Measurements from ENCODE around the gene GPBP1.

The GPBP1 gene

DNA sequence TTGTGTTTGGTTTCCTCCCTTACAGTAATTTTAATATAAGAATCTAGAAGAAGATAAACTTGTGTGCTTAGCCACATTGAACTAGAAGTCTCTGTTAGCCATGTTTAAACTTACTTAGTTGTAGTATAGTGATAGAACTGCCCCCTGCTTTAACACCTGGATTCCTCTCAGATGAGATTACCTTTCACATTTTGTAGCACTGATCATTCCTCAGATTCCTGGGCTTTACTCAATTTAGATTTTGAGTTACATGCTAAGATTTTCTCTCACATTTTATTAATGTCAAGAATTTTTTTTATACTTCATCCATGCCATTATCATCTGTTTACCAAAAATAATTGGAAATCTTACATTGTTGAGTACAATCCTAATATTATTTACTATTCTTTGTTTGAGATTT is 70.5 kb downstream of the GPBP1 start:
- DNase-seq (ENCODE audit: low spot score) (no peak), ATAC-seq (ENCODE audit: low read depth) (no peak)
- H3K36me3 ChIP-seq (ENCODE audit: low read depth), result peaks cover 70% of the 10 kb centered on the region
- no peaks in the 10 kb centered on the region for H3K9me3 ChIP-seq (ENCODE audit: severe bottlenecking)
- TF ChIP-seq, protein P1, sequence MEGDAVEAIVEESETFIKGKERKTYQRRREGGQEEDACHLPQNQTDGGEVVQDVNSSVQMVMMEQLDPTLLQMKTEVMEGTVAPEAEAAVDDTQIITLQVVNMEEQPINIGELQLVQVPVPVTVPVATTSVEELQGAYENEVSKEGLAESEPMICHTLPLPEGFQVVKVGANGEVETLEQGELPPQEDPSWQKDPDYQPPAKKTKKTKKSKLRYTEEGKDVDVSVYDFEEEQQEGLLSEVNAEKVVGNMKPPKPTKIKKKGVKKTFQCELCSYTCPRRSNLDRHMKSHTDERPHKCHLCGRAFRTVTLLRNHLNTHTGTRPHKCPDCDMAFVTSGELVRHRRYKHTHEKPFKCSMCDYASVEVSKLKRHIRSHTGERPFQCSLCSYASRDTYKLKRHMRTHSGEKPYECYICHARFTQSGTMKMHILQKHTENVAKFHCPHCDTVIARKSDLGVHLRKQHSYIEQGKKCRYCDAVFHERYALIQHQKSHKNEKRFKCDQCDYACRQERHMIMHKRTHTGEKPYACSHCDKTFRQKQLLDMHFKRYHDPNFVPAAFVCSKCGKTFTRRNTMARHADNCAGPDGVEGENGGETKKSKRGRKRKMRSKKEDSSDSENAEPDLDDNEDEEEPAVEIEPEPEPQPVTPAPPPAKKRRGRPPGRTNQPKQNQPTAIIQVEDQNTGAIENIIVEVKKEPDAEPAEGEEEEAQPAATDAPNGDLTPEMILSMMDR (IDR thresholded peaks at IDR 0.05; ENCODE audit: poor library complexity, severe bottlenecking), result no peak
- H3K27ac ChIP-seq (ENCODE audit: poor library complexity, severe bottlenecking), result no peak overlapping the region
- H3K27me3 ChIP-seq (ENCODE audit: insufficient read depth, poor library complexity, severe bottlenecking), result no peaks in the 10 kb centered on the region
- no peaks in the 10 kb centered on the region for H3K4me1 ChIP-seq (ENCODE audit: insufficient read depth, poor library complexity, severe bottlenecking)
- H3K4me3 ChIP-seq (ENCODE audit: severe bottlenecking), result no peak overlapping the region

DNA sequence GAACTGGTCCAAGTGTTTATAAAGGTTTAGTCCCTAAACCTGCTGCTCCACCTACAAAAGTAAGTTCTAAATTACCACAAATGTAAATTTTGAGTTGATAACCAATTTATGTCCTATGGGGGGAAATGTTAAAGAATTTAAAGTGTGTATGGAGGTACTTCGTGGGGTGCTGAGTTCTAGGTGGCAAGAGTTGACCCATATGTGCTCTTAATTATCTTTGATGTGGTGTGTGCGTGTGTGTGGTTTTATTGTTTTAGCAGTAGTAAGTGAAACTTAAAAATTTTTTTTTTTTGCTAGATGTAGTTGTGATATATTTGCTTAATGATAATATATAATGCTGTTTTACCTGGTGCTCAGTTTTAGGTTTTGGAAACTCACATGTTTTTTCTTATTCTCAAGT is 72.6 kb downstream of the GPBP1 start:
- H3K4me3 ChIP-seq (ENCODE audit: severe bottlenecking), result no peak overlapping the region
- H3K27ac ChIP-seq (ENCODE audit: poor library complexity, severe bottlenecking), result no peak overlapping the region
- TF ChIP-seq, protein P1 (IDR thresholded peaks at IDR 0.05; ENCODE audit: poor library complexity, severe bottlenecking), result no peak
- H3K9me3 ChIP-seq (ENCODE audit: severe bottlenecking), result no peaks in the 10 kb centered on the region
- no peaks in the 10 kb centered on the region for H3K4me1 ChIP-seq (ENCODE audit: insufficient read depth, poor library complexity, severe bottlenecking)
- no peak for DNase-seq (ENCODE audit: low spot score)
- no peaks in the 10 kb centered on the region for H3K27me3 ChIP-seq (ENCODE audit: insufficient read depth, poor library complexity, severe bottlenecking)
- H3K36me3 ChIP-seq (ENCODE audit: low read depth), result peaks cover 71% of the 10 kb centered on the region
- ATAC-seq (ENCODE audit: low read depth), result no peak

DNA sequence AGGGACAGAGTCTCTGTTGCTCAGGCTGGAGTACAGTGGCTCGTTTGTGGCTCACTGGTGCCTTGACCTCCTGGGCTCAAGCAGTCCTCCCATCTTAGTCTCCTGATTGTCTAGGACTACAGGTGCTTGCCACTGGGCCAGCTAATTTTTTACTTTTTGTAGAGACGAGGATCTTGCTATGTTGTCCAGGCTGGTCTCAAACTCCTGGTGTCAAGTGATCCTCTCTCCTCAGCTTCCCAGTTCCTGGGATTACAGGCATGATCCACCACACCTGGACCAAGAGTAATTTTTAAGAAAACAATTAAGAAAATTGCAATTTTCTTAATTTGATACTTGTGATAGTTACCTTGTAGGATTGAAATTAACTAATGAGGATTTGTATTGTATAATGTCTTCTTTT is 73.9 kb downstream of the GPBP1 start:
- TF ChIP-seq, protein P1 (IDR thresholded peaks at IDR 0.05; ENCODE audit: poor library complexity, severe bottlenecking), result no peak
- ATAC-seq (ENCODE audit: low read depth) (no peak), DNase-seq (ENCODE audit: low spot score) (no peak)
- no peaks in the 10 kb centered on the region for H3K9me3 ChIP-seq (ENCODE audit: severe bottlenecking)
- H3K27ac ChIP-seq (ENCODE audit: poor library complexity, severe bottlenecking), result no peak overlapping the region
- H3K4me1 ChIP-seq (ENCODE audit: insufficient read depth, poor library complexity, severe bottlenecking), result no peaks in the 10 kb centered on the region
- peaks cover 70% of the 10 kb centered on the region for H3K36me3 ChIP-seq (ENCODE audit: low read depth)
- no peak overlapping the region for H3K4me3 ChIP-seq (ENCODE audit: severe bottlenecking)
- no peaks in the 10 kb centered on the region for H3K27me3 ChIP-seq (ENCODE audit: insufficient read depth, poor library complexity, severe bottlenecking)

DNA sequence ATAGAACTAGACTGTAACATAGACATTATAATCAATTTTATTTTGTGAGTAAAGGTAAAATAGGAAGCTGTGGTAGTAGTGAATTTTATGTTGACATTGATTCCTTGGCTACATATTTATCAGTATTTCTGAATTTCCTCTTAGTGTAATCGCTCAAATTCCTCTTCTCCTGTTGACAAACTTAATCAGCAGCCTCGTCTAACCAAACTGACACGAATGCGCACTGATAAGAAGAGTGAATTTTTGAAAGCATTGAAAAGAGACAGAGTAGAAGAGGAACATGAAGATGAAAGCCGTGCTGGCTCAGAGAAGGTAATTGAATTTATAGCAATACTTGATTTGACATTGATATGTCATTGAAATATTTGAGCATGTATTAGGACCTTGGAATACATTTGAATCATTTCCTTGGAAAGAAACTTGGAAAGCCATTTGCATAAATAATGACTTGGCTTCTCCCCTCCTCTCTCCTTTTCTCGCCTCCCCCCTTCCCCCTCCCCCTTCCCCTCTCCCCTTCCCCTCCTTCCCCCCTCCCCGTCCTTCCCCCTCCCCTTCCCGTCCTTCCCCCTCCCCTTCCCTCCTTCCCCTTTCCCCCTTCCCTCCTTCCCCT is 75.5 kb downstream of the GPBP1 start:
- Histone ChIP-seq H3K27ac (ENCODE audit: poor library complexity, severe bottlenecking) (no peak overlapping the region), H3K9me3 (ENCODE audit: severe bottlenecking) (no peaks in the 10 kb centered on the region), H3K36me3 (ENCODE audit: low read depth) (peaks cover 86% of the 10 kb centered on the region), H3K27me3 (ENCODE audit: insufficient read depth, poor library complexity, severe bottlenecking) (no peaks in the 10 kb centered on the region), H3K4me1 (ENCODE audit: insufficient read depth, poor library complexity, severe bottlenecking) (no peaks in the 10 kb centered on the region), H3K4me3 (ENCODE audit: severe bottlenecking) (no peak overlapping the region)
- ATAC-seq (ENCODE audit: low read depth) (no peak), DNase-seq (ENCODE audit: low spot score) (no peak)
- TF ChIP-seq, protein P1 (IDR thresholded peaks at IDR 0.05; ENCODE audit: poor library complexity, severe bottlenecking), result no peak

DNA sequence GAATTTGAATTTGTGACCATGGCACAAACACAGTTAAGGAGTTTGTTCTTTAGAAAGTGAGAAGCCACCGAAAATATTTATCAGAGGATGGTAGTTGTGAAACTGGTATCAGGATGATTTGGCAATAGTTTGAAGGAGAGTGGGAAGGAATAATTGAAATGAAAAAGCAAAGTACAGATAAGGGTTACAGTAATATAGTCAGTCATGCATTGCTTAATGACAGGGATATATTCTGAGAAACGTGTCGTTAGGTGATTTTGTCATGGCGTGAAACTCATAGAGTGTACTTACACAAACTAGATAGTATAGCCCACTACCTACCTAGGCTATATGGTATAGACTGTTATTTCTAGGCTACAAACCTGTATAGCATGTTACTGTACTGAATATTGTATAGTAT is 84.2 kb downstream of the GPBP1 start:
- H3K36me3 ChIP-seq (ENCODE audit: low read depth), result peaks cover 97% of the 10 kb centered on the region
- no peaks in the 10 kb centered on the region for H3K4me1 ChIP-seq (ENCODE audit: insufficient read depth, poor library complexity, severe bottlenecking)
- DNase-seq (ENCODE audit: low spot score) (no peak), ATAC-seq (ENCODE audit: low read depth) (no peak)
- TF ChIP-seq, protein P1 (IDR thresholded peaks at IDR 0.05; ENCODE audit: poor library complexity, severe bottlenecking), result no peak
- no peak overlapping the region for H3K4me3 ChIP-seq (ENCODE audit: severe bottlenecking)
- no peak overlapping the region for H3K27ac ChIP-seq (ENCODE audit: poor library complexity, severe bottlenecking)
- H3K9me3 ChIP-seq (ENCODE audit: severe bottlenecking), result no peaks in the 10 kb centered on the region
- H3K27me3 ChIP-seq (ENCODE audit: insufficient read depth, poor library complexity, severe bottlenecking), result no peaks in the 10 kb centered on the region

Data from RWPE2 (cell line).